OCI-LY7 (cell line): ENCODE measurements around the gene CAPZB. TPM values are rescaled to one million over a fixed set of nuclear protein-coding genes. Genes with fewer than 3 reads are reported as not detected.

Experiments used
- BruUV-seq: library from RNA; stranded (reverse); fragments of 400-500 nt; replicated peaks from 2 replicates; lab custom pipeline; 2021; lab: Mats Ljungman, UMichigan
- CTCF ChIA-PET: fragments of 300-600 bp; sonication (Branson Sonifier 250); formaldehyde crosslinking; loops from one replicate; lab custom pipeline; 2022; ENCODE audit warnings: antibody characterized with exemption; ENCODE audit not compliant: unreplicated experiment; lab: Charles Lee
- POLR2A ChIA-PET: fragments of 300-600 bp; sonication (Branson Sonifier 250); formaldehyde crosslinking; loops from one replicate; lab custom pipeline; 2022; ENCODE audit warnings: antibody characterized with exemption; lab: Charles Lee
- DNase-seq: peaks from one replicate; pipeline ENCODE4 v3.0.0-alpha.2; 2015; ENCODE audit warnings: low spot score
- H2AFZ ChIP-seq: fragments of 200-600 bp; sonication (generic), shearing (Covaris generic); 2 replicates; pipeline ENCODE4 v1.6.1; 2014; ENCODE audit warnings: mild to moderate bottlenecking, antibody characterized with exemption, low read length, moderate library complexity
- H3K27ac ChIP-seq: fragments of 200-600 bp; sonication (generic); 2 replicates; pipeline ENCODE4 v1.5.1; 2014; ENCODE audit warnings: mixed run types, low read depth, mild to moderate bottlenecking, moderate library complexity, low read length, inconsistent platforms; ENCODE audit not compliant: poor library complexity, severe bottlenecking
- H3K36me3 ChIP-seq: fragments of 200-600 bp; sonication (generic); 2 replicates; pipeline ENCODE4 v1.6.1; 2014; ENCODE audit warnings: mild to moderate bottlenecking, antibody characterized with exemption, low read length, moderate library complexity, mixed read lengths; ENCODE audit not compliant: insufficient read depth
- H3K4me1 ChIP-seq: fragments of 200-600 bp; sonication (generic); 2 replicates; pipeline ENCODE4 v1.5.1; 2014; ENCODE audit warnings: mild to moderate bottlenecking, low read length; ENCODE audit not compliant: insufficient read depth, poor library complexity, severe bottlenecking
- H3K4me2 ChIP-seq: fragments of 200-600 bp; sonication (generic); 2 replicates; pipeline ENCODE4 v1.6.1; 2014; ENCODE audit warnings: mild to moderate bottlenecking, low read length
- H3K4me3 ChIP-seq: fragments of 200-600 bp; sonication (generic); 2 replicates; pipeline ENCODE4 v1.5.1; 2014; ENCODE audit warnings: mild to moderate bottlenecking, low read depth, low read length; ENCODE audit not compliant: poor library complexity, severe bottlenecking
- H3K79me2 ChIP-seq: fragments of 200-600 bp; sonication (generic); 2 replicates; pipeline ENCODE4 v1.6.1; 2016; ENCODE audit warnings: low read depth, mild to moderate bottlenecking, low read length, moderate library complexity, mixed read lengths; ENCODE audit not compliant: insufficient read depth
- H3K9me2 ChIP-seq: fragments of 200-600 bp; sonication (generic); 2 replicates; pipeline ENCODE4 v1.6.1; 2016; ENCODE audit warnings: mild to moderate bottlenecking, low read length, mixed read lengths; ENCODE audit not compliant: insufficient read depth
- H3K9me3 ChIP-seq: fragments of 200-600 bp; sonication (generic); 2 replicates; pipeline ENCODE4 v1.6.1; 2014; ENCODE audit warnings: mild to moderate bottlenecking, mixed run types, low read length, mixed read lengths
- H4K20me1 ChIP-seq: fragments of 200-600 bp; sonication (generic); 2 replicates; pipeline ENCODE4 v1.6.1; 2014; ENCODE audit warnings: mild to moderate bottlenecking, antibody characterized with exemption, low read length, moderate library complexity, mixed read lengths; ENCODE audit not compliant: insufficient read depth
- CTCF ChIP-seq: fragments of 200-600 bp; sonication (generic); conservative IDR thresholded peaks from 2 replicates; pipeline ENCODE4 v1.5.1; 2014; ENCODE audit warnings: mild to moderate bottlenecking, antibody characterized with exemption, low read length, moderate library complexity, mixed read lengths
- EZH2phosphoT487 ChIP-seq: fragments of 200-600 bp; sonication (generic); IDR thresholded peaks from 2 replicates; pipeline ENCODE4 v1.6.1; 2018; ENCODE audit warnings: low read depth, borderline replicate concordance, mild to moderate bottlenecking, mixed run types, antibody characterized with exemption, low read length, moderate library complexity, mixed read lengths
- intact Hi-C: fragments of 100-400 bp; cut with micrococcal nuclease; formaldehyde crosslinking; loops from one replicate; pipeline ENCODE4 v1.10.0; 2022; ENCODE audit not compliant: unreplicated experiment
- total RNA-seq, 2 experiments: library from RNA; depleted of rRNA in 1 of 2; stranded (reverse); fragments of >200 nt in 1 of 2; shearing (Covaris generic) in 1 of 2; gene quantifications; 2 replicates each; pipeline ENCODE4 v1.2.3, GENCODE V29; 2014 to 2022

Gene CAPZB
- total RNA-seq, 2 experiments from 2014 or later: 61.3 to 187 TPM

- ChIA-PET POLR2A (no interaction called here), CTCF (no interaction called here)
- BruUV-seq: no TSS peak
- no peak for TF ChIP-seq CTCF
- TF ChIP-seq EZH2phosphoT487: no peak
- no peaks in the 10 kb centered on the region for H3K9me3 ChIP-seq
- 0 out of 2 replicates have a peak, but pooled peaks cover 6% of the 10 kb centered on the region for H4K20me1 ChIP-seq
- H3K4me3 ChIP-seq: no peak overlapping the region
- no peak overlapping the region for H3K4me2 ChIP-seq
- no peak for DNase-seq
- no peaks in the 10 kb centered on the region for H3K79me2 ChIP-seq
- no peak overlapping the region for H2AFZ ChIP-seq
- no peak overlapping the region for H3K27ac ChIP-seq
- H3K9me2 ChIP-seq: no peaks in the 10 kb centered on the region
- H3K36me3 ChIP-seq: no peaks in the 10 kb centered on the region; the same call in 1 of the 2 replicates
- intact Hi-C loops: no loop called here
- no peaks in the 10 kb centered on the region for H3K4me1 ChIP-seq
Observed at GRCh38 chr1:19404748-19405147, 80.6 kb downstream of the CAPZB start.

GRCh38 chr1:19403256-19403655 lies 82.1 kb downstream of the CAPZB start:
- no peak for DNase-seq
- Histone ChIP-seq H3K4me1 (no peaks in the 10 kb centered on the region), H3K4me2 (no peak overlapping the region), H3K9me3 (no peaks in the 10 kb centered on the region), H3K79me2 (no peaks in the 10 kb centered on the region), H4K20me1 (0 out of 2 replicates have a peak, but pooled peaks cover 6% of the 10 kb centered on the region), H3K9me2 (no peaks in the 10 kb centered on the region), H3K27ac (no peak overlapping the region), H3K36me3 (no peaks in the 10 kb centered on the region; the same call in 1 of the 2 replicates), H3K4me3 (no peak overlapping the region), H2AFZ (no peak overlapping the region)
- POLR2A ChIA-PET: interaction anchor here (0.5 to 0.6 kb wide), 2 partner anchors 313 to 412 kb away, joined by 3 to 4 read pairs; partner anchors contain the start of gene RNF186
- TF ChIP-seq CTCF (no peak), EZH2phosphoT487 (no peak)
- intact Hi-C loops: no loop called here
- BruUV-seq: no TSS peak
- CTCF ChIA-PET: no interaction called here

- Histone ChIP-seq H3K9me3 (no peaks in the 10 kb centered on the region), H3K36me3 (no peaks in the 10 kb centered on the region; the same call in 1 of the 2 replicates), H4K20me1 (0 out of 2 replicates have a peak, but pooled peaks cover 5% of the 10 kb centered on the region), H2AFZ (no peak overlapping the region), H3K9me2 (no peaks in the 10 kb centered on the region), H3K27ac (no peak overlapping the region), H3K4me3 (no peak overlapping the region), H3K79me2 (no peaks in the 10 kb centered on the region), H3K4me1 (no peaks in the 10 kb centered on the region), H3K4me2 (no peak overlapping the region)
- ChIA-PET CTCF (no interaction called here), POLR2A (interaction anchor here (1.0 to 1.1 kb wide), 2 partner anchors 39 to 180 kb away, joined by 3 read pairs; no protein-coding TSS in a partner anchor)
- DNase-seq: no peak
- BruUV-seq: no TSS peak
- TF ChIP-seq CTCF: no peak
- TF ChIP-seq EZH2phosphoT487: no peak
- intact Hi-C loops: no loop called here
Observed at GRCh38 chr1:19402031-19402813, 83.1 kb downstream of the CAPZB start.
